SKM-1 treated with dmso at 0.1 percent for 144 hours (cell line): ENCODE data around the gene MORN5.

Experiments used
- DNase-seq: peaks from one replicate; lab custom pipeline; 2025; ENCODE audit not compliant: unreplicated experiment; lab: John Stamatoyannopoulos, UW

The MORN5 gene

DNA sequence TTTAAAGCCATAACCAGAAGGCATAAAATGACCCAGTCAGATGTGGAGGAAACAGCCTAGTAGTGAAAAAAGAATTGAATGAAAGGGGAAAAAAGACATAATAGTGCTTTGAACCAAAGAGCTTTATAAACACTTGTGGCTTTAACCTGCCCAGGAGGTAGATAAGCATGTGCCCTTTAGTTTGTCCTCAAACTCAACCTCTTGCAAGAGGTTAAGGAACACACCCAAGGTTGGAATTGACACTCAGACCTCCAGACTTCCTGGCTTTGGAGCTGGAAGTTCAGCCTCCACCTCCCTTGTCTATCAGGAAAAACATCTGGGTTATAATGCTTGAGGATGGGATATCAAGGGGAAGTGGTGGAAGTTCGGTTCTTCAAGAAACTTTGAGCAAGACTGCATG, 16.4 kb upstream of the MORN5 start:
- no peak for DNase-seq

DNA sequence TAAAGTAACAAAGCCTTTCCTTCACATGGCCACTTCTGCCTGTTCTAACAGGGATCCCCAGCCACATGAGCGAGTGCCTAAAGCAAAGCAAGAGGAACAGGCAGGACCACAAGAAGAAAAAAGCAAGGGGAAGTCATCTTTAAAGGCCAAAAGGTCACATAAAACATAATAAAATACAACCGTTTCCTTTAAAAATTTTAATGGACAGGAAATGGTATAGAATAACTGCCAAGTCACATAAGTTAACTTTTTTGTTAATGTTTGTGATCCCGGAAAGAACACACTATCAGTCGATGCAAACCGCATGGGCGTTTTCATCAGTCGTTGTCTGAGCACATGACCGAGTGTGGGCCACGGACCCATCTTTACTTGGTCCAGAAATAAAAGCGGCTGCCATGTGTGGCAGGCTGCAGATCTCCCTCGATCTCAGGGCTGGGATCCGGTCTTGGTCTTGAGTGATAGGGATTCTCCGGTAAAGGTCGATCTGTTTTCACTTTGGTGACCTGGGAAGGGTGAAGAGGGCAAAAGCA, 15.8 kb upstream of the MORN5 start:
- DNase-seq, result no peak

DNA sequence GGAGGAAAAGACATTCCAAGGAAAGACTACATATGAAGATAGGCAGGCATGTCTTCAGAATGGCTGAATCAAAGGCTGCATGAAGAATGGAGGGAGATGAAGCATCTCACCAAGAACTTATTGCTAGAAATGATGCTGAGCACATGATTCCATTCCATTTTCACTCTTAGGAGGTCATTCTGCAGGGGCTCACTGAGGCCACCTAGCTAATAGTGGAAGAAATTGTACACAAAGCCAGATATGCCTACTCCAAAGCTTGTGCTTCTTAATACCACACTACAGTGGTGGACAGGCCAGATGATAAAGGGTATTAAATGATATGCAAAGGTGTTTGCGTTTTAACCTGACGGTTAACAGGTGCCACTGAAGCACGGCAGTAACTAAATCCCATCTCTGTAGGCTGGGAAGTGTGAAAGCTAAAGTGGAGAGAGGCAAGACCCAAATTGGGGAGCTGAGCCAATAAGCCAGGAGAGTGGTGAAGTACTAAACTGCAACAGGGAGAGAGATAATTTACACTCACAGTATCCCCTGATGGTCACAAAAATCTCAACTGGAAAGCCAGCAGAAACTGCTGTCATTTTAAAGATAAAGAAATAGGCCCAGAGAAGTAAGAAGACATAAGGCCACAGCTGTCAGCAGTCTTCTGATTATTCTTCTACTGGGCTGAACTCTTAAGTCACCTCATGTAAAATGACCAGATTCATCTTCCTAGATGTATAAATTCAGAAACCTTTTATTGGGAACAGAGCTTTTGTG, 14.7 kb upstream of the MORN5 start:
- no peak for DNase-seq

DNA sequence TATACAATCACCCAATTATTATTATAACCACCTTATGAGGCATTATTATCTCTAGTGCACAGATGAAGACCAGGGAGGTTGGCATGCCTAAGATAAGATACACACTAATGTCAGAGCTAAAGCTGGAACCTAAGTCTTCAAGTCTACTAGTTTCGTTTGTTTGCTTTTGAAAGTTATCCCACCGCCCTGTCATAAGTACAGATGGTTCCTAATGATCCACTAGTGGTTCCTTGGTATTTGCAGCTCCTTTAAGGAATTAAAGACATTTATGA, 14.2 kb upstream of the MORN5 start:
- DNase-seq, result no peak

DNA sequence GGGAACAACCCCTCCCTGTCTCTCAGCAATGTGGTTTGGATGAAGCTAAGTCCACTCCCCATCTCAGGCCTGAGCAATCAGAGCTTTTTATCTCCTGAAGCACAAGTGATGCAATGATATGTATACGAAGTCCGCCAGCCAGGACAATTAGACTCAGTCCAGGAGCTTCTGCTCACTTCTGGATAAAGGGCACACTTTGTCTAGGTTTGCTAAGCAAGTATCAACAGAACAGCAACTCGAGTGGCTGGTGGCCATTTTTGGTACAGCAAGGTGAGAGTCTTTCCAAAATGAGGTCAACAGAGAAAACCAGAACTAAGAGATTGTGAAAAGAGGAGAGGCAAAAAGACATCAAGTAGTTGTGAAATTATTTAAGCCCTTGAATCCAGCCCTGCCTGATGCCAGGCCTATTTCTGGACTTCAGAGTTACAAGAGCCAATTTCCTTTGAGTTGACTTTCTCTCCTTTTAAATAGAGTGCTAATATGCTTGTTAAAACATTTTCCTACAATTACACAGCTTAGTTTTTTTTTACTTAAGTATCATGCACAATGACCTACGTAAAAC, 8.4 kb upstream of the MORN5 start:
- peak; percentile 8 for DNase-seq

DNA sequence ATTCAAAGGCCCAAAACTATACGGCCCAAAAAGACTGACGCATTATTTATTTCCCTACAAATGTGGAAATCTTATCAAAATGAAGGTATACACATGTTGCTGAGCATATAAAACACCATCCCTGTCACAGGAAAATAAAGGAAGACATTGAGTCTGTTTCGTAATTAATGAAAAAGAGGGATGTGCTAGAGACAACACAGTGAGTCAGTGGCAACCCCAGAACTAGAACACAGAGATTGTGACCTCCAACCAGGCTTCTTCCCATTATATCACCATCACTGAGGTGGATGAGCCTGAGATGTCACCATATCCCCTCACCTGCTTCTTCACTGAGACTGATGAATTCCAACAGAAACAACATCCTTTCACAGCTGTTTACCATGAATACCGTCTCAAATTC, 3.9 kb upstream of the MORN5 start:
- DNase-seq, result no peak

DNA sequence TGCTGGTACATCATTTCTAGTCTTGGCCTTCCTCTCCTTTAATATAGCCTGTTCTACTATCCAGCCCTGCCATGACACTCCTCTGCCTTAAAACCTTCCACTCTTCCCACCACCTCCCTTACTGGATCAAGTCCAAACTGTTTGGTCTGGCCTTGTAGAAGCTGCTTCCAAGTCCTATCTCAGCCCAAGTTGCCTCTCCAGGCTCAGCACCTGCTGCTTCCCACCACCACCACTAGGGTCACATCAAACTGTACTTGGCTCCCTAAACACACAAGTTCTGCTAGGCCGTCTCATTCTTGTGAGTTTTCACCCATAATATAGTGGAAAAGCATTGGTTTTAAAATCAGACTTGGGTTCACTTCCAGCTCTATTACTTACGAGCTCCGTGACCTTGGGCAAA, 1.5 kb upstream of the MORN5 start:
- DNase-seq, result peak; percentile 23

DNA sequence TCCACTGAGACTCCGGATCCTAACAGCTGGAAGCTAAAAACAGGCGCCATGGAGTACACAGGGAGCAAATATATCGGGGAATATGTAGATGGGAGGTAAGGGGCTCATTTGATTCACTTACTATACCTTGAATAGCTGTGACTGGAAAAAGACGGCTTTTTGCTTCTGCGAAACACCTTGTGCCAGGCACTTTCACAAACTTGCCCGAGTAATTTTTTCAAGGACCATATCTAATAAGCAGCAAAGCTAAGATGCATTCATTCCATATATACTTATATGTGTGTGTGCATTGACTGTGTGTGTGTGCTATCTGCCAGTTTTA, 178 bp downstream of the MORN5 start:
- DNase-seq, result no peak

DNA sequence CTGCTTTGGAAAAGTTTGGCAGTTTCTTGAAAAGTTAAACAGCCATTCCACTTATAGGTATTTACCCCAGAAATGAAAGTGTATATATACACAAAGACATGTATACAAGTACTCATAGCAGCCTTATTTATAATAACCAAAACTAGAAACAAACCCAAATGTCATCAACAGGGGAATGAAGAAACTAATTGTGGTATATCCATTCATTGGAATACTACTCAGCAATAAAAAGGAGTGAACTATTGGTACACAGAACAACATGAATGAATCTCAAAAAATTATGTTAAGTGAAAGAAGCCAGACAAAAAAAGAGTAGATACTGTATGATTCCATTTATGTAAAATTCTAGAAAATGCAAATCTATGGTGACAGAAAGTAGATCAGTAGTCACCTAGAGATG, 2.7 kb downstream of the MORN5 start:
- DNase-seq, result no peak

DNA sequence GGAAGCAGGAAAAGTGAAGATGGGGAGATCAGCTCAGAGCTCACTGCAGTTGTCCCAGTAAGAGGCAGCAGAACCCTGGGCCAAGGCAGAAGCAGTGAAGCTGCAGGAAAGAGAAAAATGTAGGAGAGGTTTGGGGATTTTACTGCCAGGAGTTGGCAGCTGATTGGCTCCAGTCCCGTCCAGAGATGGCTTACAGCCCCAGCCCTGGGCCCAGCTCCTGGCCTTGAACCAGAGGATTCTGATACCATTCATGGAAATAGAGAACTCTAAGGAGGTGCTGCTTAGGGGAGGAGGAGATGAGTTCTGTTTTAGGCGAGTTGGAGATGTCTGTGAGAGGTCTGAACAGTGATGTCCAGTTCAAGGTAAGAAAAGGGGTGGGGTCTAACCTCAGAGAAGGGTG, 4.6 kb downstream of the MORN5 start:
- DNase-seq, result no peak

DNA sequence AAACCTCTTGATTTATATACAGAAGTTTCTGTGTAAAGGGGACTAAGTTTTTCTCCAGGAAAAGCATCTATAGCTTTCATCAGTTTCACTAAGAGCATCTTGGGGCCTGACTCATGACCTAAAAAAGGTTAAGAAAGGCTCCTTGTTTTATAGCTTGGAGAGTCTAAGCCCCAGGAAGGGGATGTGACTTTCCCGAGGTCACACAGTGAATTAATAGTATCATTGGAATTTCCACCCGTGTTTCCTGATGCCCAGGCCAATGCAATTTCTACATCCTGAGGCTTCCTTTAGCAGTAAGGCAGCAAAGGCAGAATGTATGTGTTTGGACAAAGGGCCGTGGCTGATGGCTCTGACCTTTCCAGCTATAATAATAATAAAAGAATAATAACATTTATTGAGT, 8.6 kb downstream of the MORN5 start:
- DNase-seq, result no peak

DNA sequence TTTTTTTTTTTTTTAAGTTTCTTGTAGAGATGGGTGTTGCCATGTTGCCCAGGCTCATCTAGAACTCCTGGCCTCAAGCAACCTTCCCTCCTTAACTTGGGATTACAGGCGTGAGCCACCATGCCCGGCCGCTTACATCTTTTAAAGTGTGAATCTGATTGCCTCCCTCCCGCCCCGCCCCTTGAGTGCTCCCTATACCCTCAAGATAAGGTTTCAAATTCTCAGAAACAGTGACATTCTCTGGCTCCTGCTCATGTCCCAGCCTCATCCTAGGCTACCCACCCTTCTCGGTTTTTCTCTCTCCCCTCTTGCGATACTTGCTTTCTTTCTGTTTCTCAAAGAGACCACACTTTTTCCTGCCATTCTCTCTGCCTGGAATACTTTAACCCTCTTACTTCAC, 12.4 kb downstream of the MORN5 start:
- no peak for DNase-seq

DNA sequence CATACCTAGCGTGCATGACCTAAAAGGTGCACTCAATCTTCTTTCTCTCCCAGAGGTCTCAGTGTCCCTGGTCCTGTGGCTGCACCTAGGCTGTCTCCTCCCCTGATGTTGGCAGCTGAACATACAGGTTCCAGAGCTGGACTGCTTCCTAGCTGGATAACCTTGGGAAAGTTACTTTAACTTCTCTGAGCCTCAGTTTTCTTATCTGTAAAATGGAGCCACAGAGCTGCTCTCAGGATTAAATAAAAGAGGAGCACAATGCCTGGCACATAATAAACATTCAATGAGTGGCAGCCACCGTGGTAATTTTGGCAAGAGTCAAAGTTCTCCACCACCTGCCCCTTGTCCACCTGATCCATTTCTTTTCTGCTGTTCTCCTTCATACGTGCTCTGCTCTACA, 14.0 kb downstream of the MORN5 start:
- DNase-seq, result no peak

DNA sequence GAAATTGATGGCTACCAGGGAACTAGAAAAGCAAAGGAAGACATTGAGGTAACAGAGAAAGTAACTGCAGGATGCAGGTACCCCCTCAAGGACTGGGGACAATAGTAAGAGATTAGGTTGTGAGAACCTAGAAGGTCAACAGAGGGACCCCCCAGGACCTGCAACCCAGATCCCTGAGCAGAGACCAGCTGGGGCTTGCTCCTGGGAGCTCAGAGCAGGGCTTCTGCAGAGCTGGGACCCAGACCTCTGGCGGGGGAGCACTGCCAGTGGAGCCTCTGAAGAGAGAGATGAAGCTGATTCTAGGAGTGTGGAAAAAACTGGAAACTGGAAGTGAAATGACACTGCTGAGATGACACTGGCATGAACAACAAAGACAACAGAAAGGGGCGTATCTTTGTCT, 17.2 kb downstream of the MORN5 start:
- DNase-seq, result no peak

DNA sequence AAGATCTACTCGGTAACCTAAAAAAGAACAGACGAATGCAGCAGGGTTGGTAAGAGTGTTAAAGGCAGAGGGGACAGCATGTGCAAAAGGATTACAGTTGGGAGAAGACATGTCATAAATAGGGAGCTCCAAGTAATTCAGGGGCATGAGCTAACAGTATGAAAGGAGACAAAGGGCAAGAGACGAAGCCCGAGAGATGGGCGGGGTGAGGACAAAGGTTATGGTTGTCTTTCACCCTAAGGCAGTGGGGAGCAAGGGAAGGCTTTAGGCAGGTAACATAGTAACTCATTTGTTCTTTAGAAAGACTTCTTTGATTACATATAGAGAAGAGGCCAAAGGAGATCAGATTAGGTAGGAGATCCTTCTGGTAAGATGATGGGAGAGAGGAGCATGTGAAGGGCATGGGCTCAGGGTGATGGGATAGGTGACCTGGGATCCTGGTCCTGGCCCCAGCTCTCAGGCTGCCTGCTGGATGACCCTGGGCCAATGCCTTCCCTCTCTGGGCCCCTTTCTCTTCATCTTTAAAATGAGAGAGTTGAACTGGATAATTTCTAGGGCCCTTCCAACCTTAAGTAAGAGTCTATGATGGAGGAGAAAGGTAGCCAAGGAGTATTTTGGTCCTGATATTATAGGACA, 19.5 kb downstream of the MORN5 start:
- no peak for DNase-seq

DNA sequence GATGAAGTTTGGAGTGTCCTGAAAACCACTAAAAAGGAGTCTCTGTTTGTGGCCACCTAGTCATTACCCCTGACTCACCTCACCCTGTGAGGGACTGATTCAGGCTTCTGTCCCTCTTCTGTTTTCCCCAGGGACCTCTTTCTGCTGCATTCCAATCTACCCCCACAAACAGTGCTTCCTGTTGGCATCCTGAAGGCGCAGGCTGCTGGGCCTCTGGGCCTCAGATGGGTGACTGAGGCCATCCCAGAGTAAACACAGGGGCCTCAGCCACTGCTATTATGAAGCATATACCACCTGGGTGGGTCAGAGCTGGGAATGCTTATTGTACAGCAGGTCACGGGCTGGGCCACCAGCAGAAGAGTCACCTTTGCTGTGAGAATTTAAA, 20.0 kb downstream of the MORN5 start:
- no peak for DNase-seq

DNA sequence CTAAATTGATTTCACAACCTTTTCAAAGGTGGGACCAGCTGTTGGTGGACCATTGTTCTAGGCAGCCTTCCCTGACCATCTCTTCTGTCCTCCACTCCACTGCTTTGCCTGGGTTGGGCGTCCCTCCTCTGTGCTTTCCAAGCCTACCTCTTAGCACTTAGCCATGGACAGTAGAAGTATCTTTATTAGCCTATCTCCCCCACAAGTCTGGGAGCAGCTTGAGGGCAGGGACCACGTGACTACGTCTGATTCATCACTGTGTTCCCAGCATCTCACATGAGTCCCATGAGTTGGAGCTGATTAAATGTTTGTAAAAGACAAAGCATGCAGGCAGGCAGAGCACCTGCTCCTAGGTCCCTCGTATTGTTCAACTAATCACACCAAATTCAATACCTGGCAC, 20.9 kb downstream of the MORN5 start:
- DNase-seq, result no peak

DNA sequence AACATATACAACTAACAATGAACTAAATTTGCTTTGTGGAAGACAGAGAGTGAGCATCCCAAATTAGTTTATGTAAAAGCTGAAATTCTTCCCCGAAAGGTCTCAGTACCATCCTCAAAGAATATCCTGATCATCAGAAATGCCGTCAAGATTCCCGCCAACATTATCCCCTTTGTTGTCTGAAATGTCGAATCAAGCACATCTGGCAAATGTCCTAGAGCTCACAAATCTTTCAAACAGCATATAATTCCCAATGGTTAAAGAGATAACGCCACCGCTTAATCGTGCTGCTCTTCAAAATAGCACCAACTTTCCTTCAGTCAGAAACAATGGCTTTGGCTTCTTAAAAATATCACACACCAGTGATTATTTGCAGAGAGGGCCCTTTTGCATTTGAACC, 23.8 kb downstream of the MORN5 start:
- no peak for DNase-seq

DNA sequence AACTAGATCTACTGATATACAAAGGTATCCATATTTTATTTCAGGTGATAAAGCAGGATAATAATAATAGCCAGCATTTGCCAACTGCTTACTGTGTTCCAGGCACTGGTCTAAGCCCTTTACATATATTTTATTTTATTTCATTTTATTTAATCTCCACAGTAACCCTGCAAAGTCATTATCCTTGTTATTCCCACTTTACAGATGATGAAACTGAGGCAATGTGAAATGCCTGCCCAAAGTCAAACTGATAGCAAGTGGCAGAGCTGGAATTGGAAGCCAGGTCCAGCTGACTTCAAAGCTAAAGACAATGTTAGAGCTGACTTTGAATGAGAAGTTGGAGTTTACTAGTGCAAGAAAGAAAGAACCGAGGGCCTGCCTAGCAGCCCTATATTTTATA, 24.8 kb downstream of the MORN5 start:
- DNase-seq, result no peak

DNA sequence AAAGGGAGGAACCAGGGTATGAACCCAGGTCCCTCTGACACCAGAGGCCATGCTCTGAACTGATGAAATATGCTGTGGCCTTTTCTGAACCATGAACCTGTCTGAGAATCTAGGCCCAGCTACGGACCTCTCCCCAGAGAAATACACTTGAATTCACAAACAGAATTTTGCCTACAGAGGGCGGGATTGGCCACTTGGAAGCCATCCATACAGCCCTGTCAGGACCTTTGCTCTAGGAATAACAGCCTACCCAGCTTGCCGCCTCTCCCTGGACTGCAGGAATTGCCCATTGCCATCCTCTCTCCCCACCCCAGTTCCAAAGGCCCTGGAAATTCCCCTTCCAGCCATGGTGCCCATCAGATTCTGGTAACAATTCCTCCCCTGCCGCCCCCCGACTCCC, 26.6 kb downstream of the MORN5 start:
- no peak for DNase-seq

DNA sequence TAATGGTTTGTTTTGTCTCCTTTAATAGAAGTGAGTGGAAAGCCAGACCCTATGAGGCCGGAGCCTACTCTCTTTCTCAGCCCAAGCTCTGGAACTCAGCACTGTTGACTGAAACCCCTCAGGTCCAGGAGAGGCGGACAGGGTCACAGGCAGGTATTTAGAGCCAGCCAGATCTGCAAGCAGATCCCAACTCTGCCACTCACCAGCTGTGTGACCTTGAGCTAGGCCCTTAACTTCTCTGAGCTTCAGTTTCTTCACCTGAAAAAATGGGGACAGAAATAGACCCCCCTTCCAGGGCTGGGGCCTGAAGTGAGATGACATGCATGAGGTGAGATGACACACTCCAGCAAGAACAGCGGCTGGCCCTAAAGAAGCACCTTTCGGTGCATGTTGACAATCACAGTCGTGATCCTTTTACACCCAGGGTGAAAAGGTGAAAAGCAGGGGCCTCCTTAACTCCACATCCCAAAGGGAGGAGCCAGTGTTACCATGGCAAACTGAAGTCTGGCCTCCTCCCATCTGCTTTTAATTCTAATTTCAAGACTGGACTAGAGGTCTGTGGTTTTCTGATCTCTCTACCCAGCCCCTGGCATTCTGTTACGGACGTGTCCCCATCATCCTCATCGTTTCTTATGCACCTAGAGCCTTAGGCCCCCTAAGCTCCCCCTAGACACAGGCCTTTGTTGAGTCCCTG, 27.2 kb downstream of the MORN5 start:
- no peak for DNase-seq

DNA sequence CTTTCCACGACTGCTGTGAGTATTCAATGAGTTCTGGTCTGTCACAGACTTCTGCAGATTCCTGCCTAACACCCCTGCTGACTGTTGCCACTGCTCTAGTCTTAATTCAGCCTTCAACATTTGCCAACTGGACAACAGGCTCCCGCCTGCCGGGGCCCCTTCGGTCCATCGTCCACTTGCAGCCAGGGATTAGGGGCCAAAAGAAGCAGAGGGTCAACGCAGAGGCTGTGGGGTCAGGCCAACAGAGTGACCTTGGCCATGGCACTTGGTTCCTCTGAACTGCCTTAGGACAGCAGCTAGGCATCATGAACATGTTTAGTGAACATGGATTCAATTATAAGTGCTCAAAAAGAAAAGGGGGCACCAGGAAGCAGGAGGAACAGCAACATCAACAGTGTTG, 28.7 kb downstream of the MORN5 start:
- DNase-seq, result no peak
